Measurements from ENCODE around the gene DCUN1D3.

DNA sequence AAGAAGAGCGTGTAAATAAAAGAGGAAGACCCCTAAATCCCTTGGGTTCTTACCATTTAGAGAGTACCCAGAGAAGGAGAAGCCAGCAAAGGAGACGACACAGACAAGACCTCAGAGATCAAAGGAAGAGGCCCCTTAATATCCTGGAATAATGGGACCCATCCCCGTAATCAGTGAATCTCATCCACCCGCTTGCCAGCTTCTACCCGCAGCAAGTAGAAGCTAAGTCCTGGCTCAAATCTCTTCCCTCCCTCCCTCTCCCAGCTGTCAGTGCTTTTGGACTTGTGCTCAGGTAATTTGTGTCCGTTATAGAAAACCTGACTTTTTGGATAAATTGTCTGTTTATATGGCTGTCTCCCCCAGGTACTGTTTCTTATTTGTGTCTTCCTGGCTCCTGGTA, 2.3 kb upstream of the DCUN1D3 start:
- TF ChIP-seq, protein P1, sequence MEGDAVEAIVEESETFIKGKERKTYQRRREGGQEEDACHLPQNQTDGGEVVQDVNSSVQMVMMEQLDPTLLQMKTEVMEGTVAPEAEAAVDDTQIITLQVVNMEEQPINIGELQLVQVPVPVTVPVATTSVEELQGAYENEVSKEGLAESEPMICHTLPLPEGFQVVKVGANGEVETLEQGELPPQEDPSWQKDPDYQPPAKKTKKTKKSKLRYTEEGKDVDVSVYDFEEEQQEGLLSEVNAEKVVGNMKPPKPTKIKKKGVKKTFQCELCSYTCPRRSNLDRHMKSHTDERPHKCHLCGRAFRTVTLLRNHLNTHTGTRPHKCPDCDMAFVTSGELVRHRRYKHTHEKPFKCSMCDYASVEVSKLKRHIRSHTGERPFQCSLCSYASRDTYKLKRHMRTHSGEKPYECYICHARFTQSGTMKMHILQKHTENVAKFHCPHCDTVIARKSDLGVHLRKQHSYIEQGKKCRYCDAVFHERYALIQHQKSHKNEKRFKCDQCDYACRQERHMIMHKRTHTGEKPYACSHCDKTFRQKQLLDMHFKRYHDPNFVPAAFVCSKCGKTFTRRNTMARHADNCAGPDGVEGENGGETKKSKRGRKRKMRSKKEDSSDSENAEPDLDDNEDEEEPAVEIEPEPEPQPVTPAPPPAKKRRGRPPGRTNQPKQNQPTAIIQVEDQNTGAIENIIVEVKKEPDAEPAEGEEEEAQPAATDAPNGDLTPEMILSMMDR (conservative IDR thresholded peaks at IDR 0.05; ENCODE audit: low read length), result no peak
- TF ChIP-seq EZH2phosphoT487 (IDR thresholded peaks at IDR 0.05; ENCODE audit: borderline replicate concordance, low read depth, low read length), result no peak
